ENCODE results near the gene NES. TPM values are rescaled to one million over a fixed set of nuclear protein-coding genes. Genes with fewer than 3 reads are reported as not detected.

The NES gene
- total and polyA plus RNA-seq, 7 donors, result 12.3 to 581 (median 40.5) TPM

- intact Hi-C loops (cut with DNase I), result loop anchor here in 1 of 2 donors (10.0 kb wide), 1 partner anchor 190 kb away; no protein-coding TSS in a partner anchor
- 73 to 83% (median 81%) methylated on average over 5 of the region's 5 CpGs for WGBS, 3 donors
- Histone ChIP-seq H3K9me3 (no peaks in the 10 kb centered on the region), H3K36me3 (ENCODE audit: insufficient read depth in 1 of 2, low read depth in 1 of 2) (no peaks in the 10 kb centered on the region), H3K4me1 (peaks cover 10% of the 10 kb centered on the region), H3K27ac (no peak overlapping the region), H3K27me3 (ENCODE audit: insufficient read depth in 3 of 3, low read length in 2 of 3) (peaks cover 0 to 49% (median 10%) of the 10 kb centered on the region in 3 donors), H3K4me3 (no peak overlapping the region)
- no peak for DNase-seq
- no peak for TF ChIP-seq CTCF (IDR thresholded peaks at IDR 0.05)
- ATAC-seq, result no peak
These were observed 17.4 kb upstream of the NES start for GRCh38 chr1:156694690-156694962.

- intact Hi-C loops (cut with DNase I), result loop anchor here in 1 of 2 donors (10.0 kb wide), 1 partner anchor 191 kb away; no protein-coding TSS in a partner anchor
- Histone ChIP-seq H3K27me3 (ENCODE audit: insufficient read depth in 3 of 3, low read length in 2 of 3) (peaks cover 0 to 46% (median 10%) of the 10 kb centered on the region in 3 donors), H3K27ac (no peak overlapping the region), H3K4me3 (no peak overlapping the region), H3K36me3 (ENCODE audit: insufficient read depth in 1 of 2, low read depth in 1 of 2) (no peaks in the 10 kb centered on the region), H3K4me1 (peaks cover 15% of the 10 kb centered on the region), H3K9me3 (no peaks in the 10 kb centered on the region)
- DNase-seq (no peak), ATAC-seq (no peak)
- WGBS, 3 donors, result 73 to 76% (median 76%) methylated on average over 12 of the region's 12 CpGs
- no peak for TF ChIP-seq CTCF (IDR thresholded peaks at IDR 0.05)
These were observed 16.9 kb upstream of the NES start for GRCh38 chr1:156693848-156694689.

- no peak for TF ChIP-seq CTCF (IDR thresholded peaks at IDR 0.05)
- no peak overlapping the region for H3K27ac ChIP-seq
- H3K4me1 ChIP-seq, result peaks cover 16% of the 10 kb centered on the region
- H3K36me3 ChIP-seq (ENCODE audit: insufficient read depth in 1 of 2, low read depth in 1 of 2), result no peaks in the 10 kb centered on the region
- H3K27me3 ChIP-seq (ENCODE audit: insufficient read depth in 3 of 3, low read length in 2 of 3), result peaks cover 0 to 46% (median 10%) of the 10 kb centered on the region in 3 donors
- intact Hi-C loops (cut with DNase I), result loop anchor here in 1 of 2 donors (10.0 kb wide), 1 partner anchor 192 kb away; no protein-coding TSS in a partner anchor
- 52 to 57% (median 56%) methylated on average over 15 to 16 of the region's 16 CpGs for whole genome bisulfite sequencing, 3 donors
- no peak for DNase-seq
- no peak for ATAC-seq
- no peaks in the 10 kb centered on the region for H3K9me3 ChIP-seq
- no peak overlapping the region for H3K4me3 ChIP-seq
These were observed 16.0 kb upstream of the NES start for GRCh38 chr1:156692925-156693847.

DNA sequence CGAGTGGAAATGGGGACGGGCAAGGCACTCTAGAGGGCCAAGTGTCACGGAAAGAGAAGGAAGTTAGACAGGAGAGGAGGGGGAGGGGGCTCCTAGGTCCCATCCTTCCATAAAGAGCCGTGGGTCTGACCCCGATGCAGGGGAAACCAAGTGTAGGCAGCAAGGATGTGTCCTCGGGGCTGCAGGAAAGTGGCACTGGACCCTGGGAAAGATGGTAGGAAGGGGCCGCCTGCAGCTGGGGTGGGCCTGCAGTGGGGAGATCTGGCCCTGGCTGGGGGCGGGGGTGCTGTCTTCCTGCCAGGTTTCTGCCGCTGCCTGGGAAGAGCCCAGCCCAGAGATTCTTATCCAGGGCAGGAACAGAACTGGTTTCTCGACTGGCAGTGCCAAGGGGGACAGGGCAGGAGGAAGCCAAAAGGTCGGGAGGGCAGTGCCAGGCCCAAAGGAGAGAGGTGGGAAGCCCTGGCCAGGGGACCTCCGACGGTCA is 15.3 kb upstream of the NES start:
- TF ChIP-seq CTCF (IDR thresholded peaks at IDR 0.05), result no peak
- Histone ChIP-seq H3K4me1 (peaks cover 16% of the 10 kb centered on the region), H3K27ac (no peak overlapping the region), H3K36me3 (ENCODE audit: insufficient read depth in 1 of 2, low read depth in 1 of 2) (no peaks in the 10 kb centered on the region), H3K4me3 (no peak overlapping the region), H3K27me3 (ENCODE audit: insufficient read depth in 3 of 3, low read length in 2 of 3) (peaks cover 0 to 46% (median 10%) of the 10 kb centered on the region in 3 donors), H3K9me3 (no peaks in the 10 kb centered on the region)
- 13 to 15% (median 14%) methylated on average over 13 of the region's 13 CpGs for WGBS, 3 donors
- intact Hi-C loops (cut with DNase I), result loop anchor here in 1 of 2 donors (10.0 kb wide), 1 partner anchor 192 kb away; no protein-coding TSS in a partner anchor
- ATAC-seq (no peak), DNase-seq (no peak)
